ENCODE data around the gene CDK5.

Gene CDK5

DNA sequence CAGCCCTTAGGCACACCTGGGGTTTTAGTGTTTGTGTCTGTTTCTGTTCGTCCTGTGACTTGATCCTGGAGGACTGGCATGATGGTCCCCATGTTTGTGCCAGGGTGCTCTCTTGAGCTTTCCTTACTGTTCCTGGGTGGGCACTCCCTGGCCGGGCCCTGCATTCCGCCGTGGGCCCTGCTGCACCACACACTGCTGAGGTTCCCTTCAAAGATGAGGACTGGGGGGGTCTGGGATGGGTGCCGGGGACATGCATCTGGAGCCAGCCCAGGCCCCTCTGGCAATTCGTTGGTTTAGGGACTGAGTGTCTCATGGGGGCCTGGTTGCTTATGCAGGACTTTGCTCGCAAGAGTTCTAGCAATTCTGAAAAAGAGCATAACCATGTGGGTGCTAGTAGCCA is 33.3 kb upstream of the CDK5 start:
- Mint-ChIP-seq H3K4me3 (no peak overlapping the region), H3K9me3 (no peaks in the 10 kb centered on the region), H3K27ac (no peak overlapping the region), H3K27me3 (peaks cover 13 to 58% of the 10 kb centered on the region in 2 donors), H3K4me1 (peaks cover 14 to 28% of the 10 kb centered on the region in 2 donors), H3K36me3 (peaks cover 0 to 8% of the 10 kb centered on the region in 2 donors)
- no peak for DNase-seq
- no peak for ATAC-seq (replicated peaks)

DNA sequence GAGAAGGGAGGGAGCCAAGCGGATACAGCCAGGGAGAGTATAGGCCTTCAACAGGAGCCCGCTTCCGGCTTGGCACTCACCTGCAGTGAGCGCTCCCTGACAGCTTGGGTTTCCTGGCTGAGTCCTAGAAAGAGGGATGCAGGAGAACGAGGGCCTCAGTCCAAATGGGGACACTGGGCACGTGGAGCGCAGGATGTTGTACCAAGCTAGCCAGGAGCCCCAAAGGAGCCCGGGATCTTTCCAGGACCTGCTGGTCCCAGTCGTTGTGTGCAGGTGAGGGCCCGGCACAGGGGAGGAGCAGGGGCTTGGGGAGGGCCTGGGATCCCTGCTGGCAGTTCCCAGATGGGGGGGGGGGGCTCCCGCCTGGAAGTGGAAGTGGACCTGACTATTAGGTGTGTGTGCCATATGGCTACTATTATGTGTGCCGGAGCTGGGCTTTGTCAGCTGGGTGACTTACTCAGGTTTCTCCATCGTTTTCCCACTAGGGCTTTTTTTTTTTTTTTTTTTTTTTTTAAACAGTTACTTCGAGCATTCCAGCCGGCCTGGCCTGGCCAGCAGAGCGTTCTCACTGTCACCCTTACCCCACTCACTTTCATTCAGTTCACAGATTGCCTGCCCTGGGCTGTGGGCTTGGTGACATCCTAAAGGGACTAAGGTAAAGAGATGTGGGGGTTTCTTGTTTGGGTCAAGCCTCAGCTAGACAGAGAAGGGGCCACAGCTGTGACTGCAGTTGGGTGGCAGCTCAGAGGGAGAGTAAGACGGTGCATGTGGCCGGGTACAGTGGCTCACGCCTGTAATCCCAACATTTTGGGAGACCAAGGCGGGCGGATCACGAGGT is 32.4 kb upstream of the CDK5 start:
- H3K4me1 Mint-ChIP-seq = peaks cover 23 to 37% of the 10 kb centered on the region in 2 donors
- ATAC-seq (replicated peaks) = no peak

DNA sequence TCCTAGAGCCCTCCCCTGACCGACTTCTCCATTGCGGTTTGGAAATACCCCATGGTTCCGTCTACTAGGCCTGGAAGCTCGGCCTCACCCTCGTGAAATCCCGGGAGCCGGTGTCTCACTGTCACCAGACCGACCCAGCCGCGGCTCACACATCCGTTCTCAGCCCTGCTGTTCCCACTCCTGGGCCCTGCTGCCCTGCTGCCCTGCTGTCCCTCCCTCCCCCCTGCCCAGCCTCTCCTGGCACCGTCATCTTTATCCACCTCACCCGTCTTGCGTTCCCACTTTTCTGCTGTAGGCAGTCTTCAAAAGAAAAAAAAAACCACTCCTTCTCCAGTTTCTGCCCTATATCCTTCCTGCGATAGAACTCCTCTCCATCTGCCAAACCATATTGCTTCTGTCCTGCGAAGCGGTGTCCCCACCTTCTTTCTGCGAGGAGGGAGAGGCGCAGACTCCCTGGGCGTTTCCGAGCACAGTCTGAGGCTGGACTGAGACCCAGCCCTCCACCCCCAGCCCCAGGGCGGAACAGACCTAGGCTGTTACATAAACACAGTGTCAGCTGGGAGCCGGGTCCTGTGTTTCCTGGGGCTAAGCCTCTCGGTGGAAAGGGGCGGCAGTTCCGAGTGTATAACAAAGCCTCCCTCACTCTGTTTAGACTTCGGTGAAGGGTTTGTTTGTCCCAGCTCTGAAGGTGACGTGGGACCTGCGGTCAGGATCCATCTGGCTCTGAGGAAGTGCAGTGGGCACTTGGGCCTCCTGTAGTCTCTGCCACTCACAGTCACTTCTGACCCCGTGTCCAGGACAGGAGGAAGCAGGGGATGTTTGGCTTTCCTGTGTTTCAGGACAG is 31.4 kb upstream of the CDK5 start:
- ATAC-seq (replicated peaks) (peak; percentile 22 to 28), DNase-seq (no peak)
- H3K4me1 Mint-ChIP-seq = peaks cover 28 to 39% of the 10 kb centered on the region in 2 donors
- no peak overlapping the region for H3K27ac Mint-ChIP-seq
- peaks cover 28 to 68% of the 10 kb centered on the region in 2 donors for H3K27me3 Mint-ChIP-seq
- peak overlapping the region; percentile 44 to 71 for H3K4me3 Mint-ChIP-seq
- peaks cover 0 to 11% of the 10 kb centered on the region in 2 donors for H3K36me3 Mint-ChIP-seq
- H3K9me3 Mint-ChIP-seq = no peaks in the 10 kb centered on the region

More for the DNA sequence above, 32.4 kb upstream of the CDK5 start:
- peaks cover 0 to 11% of the 10 kb centered on the region in 2 donors for H3K36me3 Mint-ChIP-seq
- no peak overlapping the region for H3K27ac Mint-ChIP-seq
- H3K9me3 Mint-ChIP-seq = no peaks in the 10 kb centered on the region
- H3K4me3 Mint-ChIP-seq = no peak overlapping the region
- H3K27me3 Mint-ChIP-seq = peaks cover 22 to 67% of the 10 kb centered on the region in 2 donors
- no peak for DNase-seq

DNA sequence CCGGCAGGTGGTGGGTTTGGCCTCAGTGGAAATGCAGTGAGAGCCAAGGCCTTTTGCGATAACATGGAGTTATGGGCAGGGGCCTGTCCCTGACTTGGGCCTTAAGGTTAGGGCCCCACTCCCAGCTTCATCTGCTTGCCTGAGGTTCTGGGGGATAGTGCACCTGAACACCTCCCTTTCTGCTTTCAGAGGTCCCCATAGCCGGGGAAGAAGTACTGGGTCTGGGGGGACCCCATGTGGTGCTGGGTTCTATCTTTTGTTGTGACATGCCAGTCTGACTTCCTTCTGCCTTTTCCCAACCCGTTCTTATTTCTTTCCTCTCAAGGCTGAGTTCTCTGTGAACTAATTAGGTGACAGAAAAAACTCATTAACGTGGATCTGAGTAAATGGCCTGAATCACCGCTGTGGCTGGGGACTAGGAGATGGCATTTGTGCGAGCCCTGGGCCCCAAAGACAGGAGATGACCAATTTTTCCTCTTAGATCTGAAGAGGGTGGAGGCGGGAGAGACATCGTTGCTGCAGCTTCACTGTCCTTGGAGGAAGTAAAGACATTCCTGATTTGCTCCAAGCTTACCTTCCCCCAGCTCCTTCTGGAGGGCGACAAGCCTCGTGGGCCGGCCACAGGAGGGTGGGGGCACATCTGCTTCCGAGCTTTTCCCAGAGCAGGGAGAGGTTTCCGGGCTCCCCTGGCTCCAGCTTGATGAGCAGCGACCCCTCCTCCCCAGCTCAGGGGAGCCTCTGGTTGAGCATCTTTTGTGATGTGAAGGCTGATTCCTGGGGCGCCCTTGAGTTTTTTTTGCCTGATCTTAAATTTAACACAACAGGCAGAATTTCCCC is 30.5 kb upstream of the CDK5 start:
- Mint-ChIP-seq H3K27me3 (peaks cover 28 to 63% of the 10 kb centered on the region in 2 donors), H3K4me3 (peak overlapping the region; percentile 55 to 82), H3K4me1 (peaks cover 28 to 39% of the 10 kb centered on the region in 2 donors), H3K27ac (no peak overlapping the region), H3K9me3 (no peaks in the 10 kb centered on the region), H3K36me3 (peaks cover 0 to 11% of the 10 kb centered on the region in 2 donors)
- no peak for DNase-seq
- ATAC-seq (replicated peaks) = no peak

DNA sequence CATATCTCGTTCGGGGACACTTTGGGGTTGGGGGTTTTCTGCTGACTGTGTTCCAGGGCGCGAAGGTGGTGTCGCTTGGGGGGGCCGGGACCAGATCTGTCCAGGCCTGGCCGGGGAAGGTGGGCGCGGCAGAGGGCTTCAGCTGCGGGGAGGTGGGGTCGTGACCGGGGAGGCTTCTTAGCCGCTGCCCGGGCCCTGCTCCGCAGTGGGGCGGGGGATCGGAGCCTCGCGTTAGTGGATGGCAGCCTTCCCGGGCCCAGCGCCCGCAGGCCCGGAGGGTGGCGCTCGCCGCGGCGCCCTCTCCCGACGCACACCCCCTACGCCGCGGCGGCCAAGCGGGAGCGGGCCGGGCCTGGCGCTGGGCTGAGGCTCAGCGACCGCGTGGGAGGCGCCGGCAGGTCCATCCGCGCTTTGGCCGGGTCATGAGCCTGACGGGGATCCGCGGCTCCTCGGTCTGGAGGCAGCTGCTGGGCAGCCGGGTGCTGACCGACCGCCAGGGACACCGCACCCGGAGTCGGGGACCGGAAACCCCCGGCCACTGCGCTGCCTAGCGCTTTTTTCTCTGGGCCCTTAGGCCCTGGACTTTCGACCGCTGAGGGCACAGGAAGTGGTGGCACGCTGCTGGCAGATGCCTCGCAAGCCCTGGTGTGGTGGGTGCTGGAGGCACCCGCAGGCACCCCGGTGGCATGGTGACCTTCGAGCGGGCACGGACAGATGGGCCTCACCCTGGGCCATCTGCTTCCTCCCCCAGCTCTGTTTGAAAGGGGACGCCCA is 29.7 kb upstream of the CDK5 start:
- no peaks in the 10 kb centered on the region for H3K9me3 Mint-ChIP-seq
- peaks cover 34 to 46% of the 10 kb centered on the region in 2 donors for H3K4me1 Mint-ChIP-seq
- ATAC-seq (replicated peaks) (peak in 1 of 2 donors; percentile 11), DNase-seq (peak; percentile 23)
- H3K36me3 Mint-ChIP-seq = peaks cover 0 to 17% of the 10 kb centered on the region in 2 donors
- peak overlapping the region; percentile 82 to 86 for H3K4me3 Mint-ChIP-seq
- peak overlapping the region; percentile 81 for H3K27ac Mint-ChIP-seq
- H3K27me3 Mint-ChIP-seq = peaks cover 28 to 62% of the 10 kb centered on the region in 2 donors

DNA sequence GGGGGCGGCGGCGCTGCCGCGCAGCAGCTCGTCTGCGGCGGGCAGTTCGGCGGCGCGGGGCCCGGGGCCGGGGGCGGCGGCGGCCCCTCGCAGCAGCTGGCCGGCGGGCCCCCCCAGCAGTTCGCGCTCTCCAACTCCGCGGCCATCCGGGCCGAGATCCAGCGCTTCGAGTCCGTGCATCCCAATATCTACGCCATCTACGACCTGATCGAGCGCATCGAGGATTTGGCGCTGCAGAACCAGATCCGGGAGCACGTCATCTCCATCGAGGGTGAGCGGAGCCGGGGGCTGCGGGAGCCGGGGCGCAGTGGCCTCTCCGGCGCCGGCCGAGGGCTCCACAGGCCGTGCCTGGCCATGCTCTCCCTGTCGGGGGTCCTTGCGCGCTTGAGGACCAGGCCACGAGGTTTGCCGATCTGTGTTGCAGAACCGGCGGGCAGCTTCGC is 29.1 kb upstream of the CDK5 start:
- Mint-ChIP-seq H3K27ac (peak overlapping the region; percentile 81), H3K36me3 (peaks cover 0 to 17% of the 10 kb centered on the region in 2 donors), H3K4me1 (peaks cover 38 to 52% of the 10 kb centered on the region in 2 donors), H3K9me3 (no peaks in the 10 kb centered on the region), H3K27me3 (peaks cover 28 to 60% of the 10 kb centered on the region in 2 donors), H3K4me3 (peak overlapping the region; percentile 82 to 86)
- ATAC-seq (replicated peaks) (no peak), DNase-seq (no peak)

DNA sequence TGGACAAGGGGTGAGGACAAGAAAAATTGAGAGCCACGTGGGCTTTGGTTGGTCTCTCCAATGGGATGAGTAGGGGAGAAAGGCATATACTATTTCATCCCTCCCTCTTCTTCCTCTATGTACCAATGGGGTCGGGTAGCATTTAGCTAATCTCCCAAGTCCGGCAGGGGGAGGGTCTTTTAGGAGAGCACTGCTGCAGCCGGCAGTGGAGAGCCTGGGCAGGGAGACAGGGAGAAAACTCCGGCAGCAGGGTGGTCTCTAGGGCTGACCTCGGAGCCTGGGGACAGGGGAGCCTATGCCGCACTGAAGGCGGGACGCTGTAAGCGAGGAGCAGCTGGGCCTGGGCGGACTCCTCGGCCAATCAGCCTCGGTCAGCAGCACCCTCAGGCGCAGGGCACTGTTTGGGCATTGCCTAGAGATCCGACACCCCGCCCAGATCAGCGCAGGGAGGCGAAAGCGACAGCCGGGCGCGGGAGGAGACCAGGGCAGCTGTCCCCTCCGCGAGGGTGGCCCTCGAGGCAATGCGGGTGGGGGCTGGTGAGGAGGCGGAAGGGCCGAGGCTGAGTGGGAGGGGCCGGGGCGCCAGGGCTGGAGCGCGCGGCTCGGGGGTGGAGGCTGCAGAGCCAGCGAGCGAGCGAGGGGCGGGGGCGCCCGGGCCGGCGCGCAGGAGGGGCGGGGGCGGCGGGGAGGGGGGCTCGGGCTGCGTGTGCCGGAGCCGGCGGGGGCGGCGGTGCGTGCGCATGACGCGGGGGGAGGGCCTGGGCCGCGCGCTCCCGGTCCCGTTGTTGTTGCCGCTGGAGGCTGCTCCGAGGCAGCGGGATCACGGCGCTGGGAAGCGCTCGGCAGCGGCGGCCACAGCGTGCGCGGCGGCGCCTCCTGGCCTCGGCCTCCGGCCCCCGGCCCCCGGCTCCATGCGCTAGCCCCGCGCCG is 28.3 kb upstream of the CDK5 start, which contains the start of gene AGAP3:
Gene AGAP3 (plus strand): TSS at position 785 of the 930 bp plus-strand sequence. CDS start 267 bp downstream, outside the sequence.
- no peaks in the 10 kb centered on the region for H3K9me3 Mint-ChIP-seq
- peak; percentile 14 to 28 for ATAC-seq (replicated peaks)
- no peak for DNase-seq
- H3K27ac Mint-ChIP-seq = peak within 1 kb of the TSS; percentile 90
- peak within 1 kb of the TSS; percentile 88 to 89 for H3K4me3 Mint-ChIP-seq
- H3K36me3 Mint-ChIP-seq = peaks cover 0 to 13% of the 10 kb centered on the region in 2 donors
- H3K27me3 Mint-ChIP-seq = peaks cover 28 to 52% of the 10 kb centered on the region in 2 donors
- peaks cover 40 to 59% of the 10 kb centered on the region in 2 donors for H3K4me1 Mint-ChIP-seq

DNA sequence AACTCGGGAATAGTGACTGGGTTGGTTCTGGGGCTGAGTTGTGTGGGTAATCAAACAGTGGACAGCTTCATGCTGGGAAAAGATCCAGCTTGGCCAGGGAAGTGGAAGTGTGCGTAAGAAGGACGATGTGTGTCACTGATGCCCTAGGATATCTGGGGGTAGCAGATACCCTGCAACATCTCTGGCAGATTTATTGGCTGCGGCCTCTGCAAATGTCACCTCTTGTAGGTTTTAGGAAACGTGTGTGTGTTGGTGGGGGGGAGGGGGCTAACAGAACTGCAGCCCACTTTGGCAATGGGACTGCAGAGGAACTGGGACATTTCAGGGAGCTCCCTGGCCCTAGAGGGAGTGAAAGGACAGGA is 27.6 kb upstream of the CDK5 start:
- ATAC-seq (replicated peaks) (no peak), DNase-seq (no peak)
- Mint-ChIP-seq H3K4me3 (peak overlapping the region; percentile 88 to 89), H3K36me3 (peaks cover under 1 to 13% of the 10 kb centered on the region in 2 donors), H3K4me1 (peaks cover 40 to 59% of the 10 kb centered on the region in 2 donors), H3K27me3 (peaks cover 28 to 46% of the 10 kb centered on the region in 2 donors), H3K27ac (no peak overlapping the region), H3K9me3 (no peaks in the 10 kb centered on the region)

DNA sequence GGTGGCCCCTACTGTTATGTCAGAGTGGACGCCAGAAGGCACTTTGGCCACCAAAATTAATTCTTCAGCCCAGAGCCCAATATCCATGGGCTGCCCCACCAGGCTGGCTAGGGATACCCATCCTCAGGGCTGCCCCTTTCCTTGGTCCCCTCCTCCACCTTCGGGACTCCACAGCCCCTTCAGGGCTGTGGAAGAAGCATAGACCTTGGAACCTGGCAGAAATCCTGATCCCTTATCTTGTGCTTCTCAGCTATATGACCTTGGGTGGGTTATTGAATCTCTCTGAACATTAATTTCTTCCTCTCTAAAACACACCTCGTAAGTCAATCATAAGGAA is 26.1 kb upstream of the CDK5 start:
- Mint-ChIP-seq H3K36me3 (peaks cover 6 to 16% of the 10 kb centered on the region in 2 donors), H3K4me1 (peaks cover 40 to 66% of the 10 kb centered on the region in 2 donors), H3K27me3 (peaks cover 16 to 31% of the 10 kb centered on the region in 2 donors), H3K9me3 (no peaks in the 10 kb centered on the region), H3K27ac (no peak overlapping the region), H3K4me3 (peak overlapping the region; percentile 91 to 99)
- no peak for ATAC-seq (replicated peaks)
- no peak for DNase-seq

DNA sequence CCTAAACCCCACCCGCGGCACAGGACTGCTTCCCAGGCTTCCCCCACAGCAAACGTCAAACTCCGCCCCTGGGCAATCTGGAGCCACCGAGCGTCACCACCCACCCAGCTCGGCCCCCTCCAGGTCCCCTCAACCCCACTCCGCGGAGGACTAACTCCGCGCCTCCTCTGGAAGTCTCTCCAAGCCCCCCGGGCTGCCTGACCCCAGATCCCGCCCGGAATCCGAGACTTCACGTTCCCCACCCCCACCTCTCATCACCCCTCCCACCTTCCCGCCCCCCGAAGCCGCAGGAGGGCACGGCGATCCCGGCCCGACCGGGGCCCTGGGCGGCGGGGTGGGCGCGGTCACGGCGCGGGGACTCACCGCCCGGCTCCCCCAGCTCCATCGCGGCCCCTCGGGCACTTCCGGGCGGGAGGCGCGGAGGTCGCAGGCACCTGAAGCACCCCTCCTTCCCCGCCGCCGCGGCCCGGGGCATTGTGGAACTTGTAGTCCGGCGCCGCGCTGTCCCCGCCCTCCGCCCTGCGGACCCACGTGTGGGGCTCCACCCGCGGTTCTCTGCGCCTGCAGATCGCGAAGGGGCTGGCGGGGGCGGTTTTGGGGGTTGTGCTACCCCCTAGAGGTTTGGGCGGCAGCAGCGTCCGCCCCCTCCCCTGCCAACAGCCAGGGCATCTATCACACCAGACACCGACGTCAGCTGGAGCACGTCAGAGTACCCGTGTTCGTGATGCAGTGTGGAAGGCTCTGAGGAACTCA is 25.6 kb upstream of the CDK5 start, which contains the start of gene TMUB1:
Gene TMUB1 (minus strand): TSS at position 423 of the 753 bp plus-strand sequence. CDS start 930 bp downstream, outside the sequence.
- peak within 1 kb of the TSS; percentile 91 to 99 for H3K4me3 Mint-ChIP-seq
- H3K36me3 Mint-ChIP-seq = peaks cover 6 to 19% of the 10 kb centered on the region in 2 donors
- peak within 1 kb of the TSS; percentile 98 for H3K27ac Mint-ChIP-seq
- peaks cover 41 to 66% of the 10 kb centered on the region in 2 donors for H3K4me1 Mint-ChIP-seq
- DNase-seq (peak; percentile 73), ATAC-seq (replicated peaks) (peak; percentile 71 to 73)
- no peaks in the 10 kb centered on the region for H3K9me3 Mint-ChIP-seq
- peaks cover 15 to 27% of the 10 kb centered on the region in 2 donors for H3K27me3 Mint-ChIP-seq

DNA sequence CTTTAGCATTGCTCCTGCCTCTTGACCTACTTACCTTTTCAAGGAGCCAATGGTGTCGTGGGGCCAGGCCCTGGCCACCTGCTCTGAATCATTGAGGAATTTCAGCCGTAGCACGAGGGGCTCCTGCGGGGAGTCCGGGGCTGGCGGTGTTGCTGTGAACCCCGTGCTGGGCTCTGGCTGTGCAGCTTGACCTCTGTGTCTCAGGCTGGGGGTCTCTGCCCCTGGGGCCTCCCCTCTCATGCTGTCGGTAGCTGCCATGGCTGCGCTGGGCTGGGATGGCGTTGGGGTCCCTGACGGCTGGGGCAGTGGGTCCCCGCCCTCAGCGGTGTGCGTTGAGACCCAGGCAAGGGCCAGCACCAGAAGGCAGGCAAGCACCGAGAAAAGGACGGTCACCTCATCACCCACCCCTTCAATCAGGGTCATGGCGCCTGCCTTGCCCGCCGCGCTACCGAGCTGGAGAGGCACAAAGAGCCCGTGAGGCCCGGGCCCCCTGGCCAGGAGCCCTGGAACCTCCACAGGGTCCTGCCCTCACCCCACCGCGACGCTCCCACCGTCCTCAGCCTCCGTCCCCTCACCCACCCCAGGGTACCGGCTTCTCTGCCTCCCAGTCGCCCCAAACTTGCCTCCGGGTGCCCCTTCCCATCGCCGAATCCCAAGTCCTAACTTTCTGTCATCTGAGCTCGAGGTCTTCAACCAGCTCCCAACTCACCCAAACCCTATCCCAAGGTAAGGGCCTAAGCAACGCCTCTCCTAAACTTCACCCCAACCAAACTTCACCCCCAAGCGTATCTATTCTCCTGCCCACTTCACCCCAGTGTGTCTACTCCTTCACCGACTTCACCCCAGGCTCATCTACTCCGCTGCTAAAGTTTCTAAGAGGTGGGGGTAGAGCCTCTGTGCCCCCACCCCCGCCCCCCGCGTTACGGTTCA is 24.7 kb upstream of the CDK5 start:
- Mint-ChIP-seq H3K9me3 (no peaks in the 10 kb centered on the region), H3K27me3 (peaks cover 15 to 24% of the 10 kb centered on the region in 2 donors), H3K4me1 (peaks cover 43 to 63% of the 10 kb centered on the region in 2 donors), H3K27ac (peak overlapping the region; percentile 98), H3K36me3 (peaks cover 9 to 23% of the 10 kb centered on the region in 2 donors), H3K4me3 (peak overlapping the region; percentile 91 to 99)
- DNase-seq (no peak), ATAC-seq (replicated peaks) (no peak)

Data from stimulated activated naive B cell treated with anti-CD40 and anti-IgM and Interleukin-4, amounts not matched to agents 10 μg/mL and 1 μg/mL and 100 μg/mL, for 72 hours (primary cell).